Activated naive CD8-positive, alpha-beta T cell (primary cell): Measurements from ENCODE around the gene SPACA5.

Experiments
- H3K27ac Mint-ChIP-seq: one replicate; pipeline ENCODE4 v1.8.0; 2021; ENCODE audit warnings: mixed read lengths
- H3K27me3 Mint-ChIP-seq: one replicate; pipeline ENCODE4 v1.8.0; 2021; ENCODE audit warnings: mixed read lengths
- H3K36me3 Mint-ChIP-seq: one replicate; pipeline ENCODE4 v1.8.0; 2021; ENCODE audit warnings: mixed read lengths
- H3K4me1 Mint-ChIP-seq: one replicate; pipeline ENCODE4 v1.8.0; 2021; ENCODE audit warnings: low read depth, mixed read lengths
- H3K4me3 Mint-ChIP-seq: one replicate; pipeline ENCODE4 v1.8.0; 2021; ENCODE audit warnings: mild to moderate bottlenecking, mixed read lengths
- H3K9me3 Mint-ChIP-seq: one replicate; pipeline ENCODE4 v1.8.0; 2021; ENCODE audit warnings: low read depth, mixed read lengths

The SPACA5 gene

GRCh38 chrX:48043056-48043455, 36.3 kb downstream of the SPACA5 start:
- Mint-ChIP-seq H3K27me3 (no peaks in the 10 kb centered on the region), H3K4me1 (no peaks in the 10 kb centered on the region), H3K36me3 (peaks cover 8% of the 10 kb centered on the region), H3K9me3 (no peaks in the 10 kb centered on the region), H3K4me3 (no peak overlapping the region), H3K27ac (no peak overlapping the region)

GRCh38 chrX:48045410-48046311, 38.9 kb downstream of the SPACA5 start:
- Mint-ChIP-seq H3K9me3 (no peaks in the 10 kb centered on the region), H3K4me3 (no peak overlapping the region), H3K4me1 (no peaks in the 10 kb centered on the region), H3K27ac (no peak overlapping the region), H3K27me3 (no peaks in the 10 kb centered on the region), H3K36me3 (peaks cover 5% of the 10 kb centered on the region)

- H3K9me3 Mint-ChIP-seq: no peaks in the 10 kb centered on the region
Observed at GRCh38 chrX:48046846-48047245, 40.1 kb downstream of the SPACA5 start.

GRCh38 chrX:48058621-48059295, 52.0 kb downstream of the SPACA5 start:
- Mint-ChIP-seq H3K36me3 (peaks cover 31% of the 10 kb centered on the region), H3K27ac (no peak overlapping the region), H3K27me3 (no peaks in the 10 kb centered on the region), H3K9me3 (no peaks in the 10 kb centered on the region), H3K4me3 (no peak overlapping the region), H3K4me1 (no peaks in the 10 kb centered on the region)

More at GRCh38 chrX:48046846-48047245, 40.1 kb downstream of the SPACA5 start:
- no peaks in the 10 kb centered on the region for H3K27me3 Mint-ChIP-seq
- H3K4me1 Mint-ChIP-seq: no peaks in the 10 kb centered on the region
- H3K36me3 Mint-ChIP-seq: peaks cover 5% of the 10 kb centered on the region
- H3K4me3 Mint-ChIP-seq: no peak overlapping the region
- H3K27ac Mint-ChIP-seq: no peak overlapping the region

GRCh38 chrX:48059296-48059639, 52.5 kb downstream of the SPACA5 start:
- H3K9me3 Mint-ChIP-seq: no peaks in the 10 kb centered on the region
- peaks cover 31% of the 10 kb centered on the region for H3K36me3 Mint-ChIP-seq

More at GRCh38 chrX:48059296-48059639, 52.5 kb downstream of the SPACA5 start:
- no peaks in the 10 kb centered on the region for H3K4me1 Mint-ChIP-seq
- H3K27me3 Mint-ChIP-seq: no peaks in the 10 kb centered on the region
- H3K4me3 Mint-ChIP-seq: no peak overlapping the region
- H3K27ac Mint-ChIP-seq: no peak overlapping the region
